Stimulated activated CD4-positive, alpha-beta T cell treated with anti-CD3 and anti-CD28 coated beads, Interleukin-1b, Interleukin-23, amount 100 ng/mL, for 24 hours (primary cell): Measurements from ENCODE around the gene MRM2.

Experiments used
- DNase-seq, 4 experiments: peaks; one replicate each; pipeline ENCODE4 v3.0.0-alpha.2; 2020; ENCODE audit warnings: low read depth in 4 of 4, low spot score in 1 of 4

The MRM2 gene

GRCh38 chr7:2248984-2249694, 7.1 kb upstream of the MRM2 start:
- DNase-seq: no peak

DNA sequence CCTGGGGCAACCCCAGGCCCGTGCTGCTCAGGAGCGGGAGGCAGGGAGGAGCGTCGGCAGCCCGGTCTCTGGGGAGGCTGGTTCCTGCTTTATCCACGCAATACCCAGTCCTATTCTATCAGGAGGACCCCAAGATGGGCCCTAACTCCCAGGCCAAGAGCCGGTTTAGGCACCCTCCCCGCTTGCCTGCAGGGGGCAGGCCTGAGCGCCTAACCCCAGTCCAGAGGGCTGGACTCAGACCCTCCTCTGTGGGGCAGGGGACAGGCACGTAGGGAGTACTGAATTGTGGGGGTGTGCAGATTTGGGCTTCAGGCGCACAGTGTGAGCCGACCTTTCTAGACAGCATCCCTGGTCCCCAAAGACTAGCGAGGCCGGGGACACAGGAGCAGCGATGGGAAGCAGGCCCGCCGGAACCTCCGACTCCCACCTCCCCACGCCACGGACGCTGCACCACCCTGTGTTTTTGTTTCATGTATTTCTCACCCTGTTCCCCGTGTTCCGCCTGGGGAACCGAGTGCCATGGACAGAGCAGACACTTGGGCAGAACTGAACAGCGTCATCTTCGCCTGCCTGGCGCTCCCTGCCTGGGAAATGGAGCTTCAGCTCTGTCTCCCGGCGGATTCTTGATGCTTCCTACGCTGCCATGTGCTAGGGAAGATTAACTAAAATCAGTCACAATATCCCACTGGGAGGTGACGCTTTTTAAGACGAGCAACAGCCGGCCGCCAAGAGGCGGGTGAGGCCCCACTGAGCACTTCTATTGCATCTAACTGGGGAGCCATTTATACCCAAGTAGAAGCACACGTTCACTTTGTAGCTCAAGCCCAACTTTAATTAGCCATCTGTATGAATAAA, 5.4 kb upstream of the MRM2 start:
- DNase-seq: no peak

DNA sequence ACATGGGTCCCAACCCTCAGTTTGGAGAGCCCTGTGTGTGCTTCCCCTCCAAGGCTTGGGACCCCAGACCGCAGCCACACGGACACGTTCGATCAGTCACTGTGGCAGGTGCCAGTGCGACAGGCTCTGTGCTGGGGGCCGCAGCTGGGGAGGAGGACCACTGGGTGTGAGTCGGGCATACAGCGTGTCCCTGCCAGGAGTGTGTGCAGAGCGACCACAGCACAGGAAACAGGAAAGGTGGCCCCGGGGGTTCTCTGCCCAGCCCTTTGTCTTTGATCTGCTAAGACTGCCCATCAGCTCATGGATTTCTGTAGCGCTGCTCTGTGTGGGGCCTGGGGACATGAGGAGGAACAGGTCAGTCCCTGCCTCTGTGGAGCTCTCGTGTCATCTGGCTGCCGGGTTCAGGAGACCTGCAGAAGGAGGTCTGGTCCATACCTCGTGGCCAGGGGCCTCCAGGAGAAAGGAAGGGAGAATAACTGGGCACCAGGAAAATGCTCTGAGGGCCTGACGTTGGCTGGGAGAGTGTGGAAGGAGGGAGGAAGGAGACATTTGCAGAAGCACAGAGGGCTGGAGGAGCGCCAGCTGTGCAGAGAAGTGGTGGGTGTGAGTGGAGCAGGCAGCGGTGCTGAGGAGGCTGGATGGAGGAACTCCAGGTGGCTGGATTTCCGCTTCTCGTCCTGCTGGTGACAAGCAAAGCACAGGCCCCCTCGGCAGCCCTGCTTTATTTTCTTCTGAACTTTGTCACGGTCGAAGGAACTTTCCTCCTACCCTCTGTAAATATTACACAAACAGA, 4.1 kb upstream of the MRM2 start:
- no peak for DNase-seq

- no peak for DNase-seq
These were observed 2.5 kb upstream of the MRM2 start for GRCh38 chr7:2244404-2244995.

DNA sequence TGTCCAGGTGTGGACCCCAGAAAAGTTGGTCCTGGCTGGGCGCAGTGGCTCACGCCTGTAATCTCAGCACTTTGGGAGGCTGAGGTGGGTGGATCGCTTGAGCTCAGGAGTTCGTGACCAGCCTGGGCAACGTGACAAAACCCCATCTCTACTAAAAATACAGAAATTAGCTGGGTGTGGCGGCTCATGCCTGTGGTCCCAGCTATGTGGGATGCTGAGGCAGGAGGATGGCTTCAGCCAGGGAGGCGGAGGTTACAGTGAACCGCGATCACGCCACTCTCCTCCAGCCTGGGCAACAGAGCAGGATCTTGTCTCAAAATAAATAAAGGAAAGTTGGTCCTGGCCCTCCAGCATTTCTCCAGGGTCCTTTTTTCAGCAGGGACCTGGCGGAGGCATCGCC, 1.5 kb upstream of the MRM2 start:
- no peak for DNase-seq

DNA sequence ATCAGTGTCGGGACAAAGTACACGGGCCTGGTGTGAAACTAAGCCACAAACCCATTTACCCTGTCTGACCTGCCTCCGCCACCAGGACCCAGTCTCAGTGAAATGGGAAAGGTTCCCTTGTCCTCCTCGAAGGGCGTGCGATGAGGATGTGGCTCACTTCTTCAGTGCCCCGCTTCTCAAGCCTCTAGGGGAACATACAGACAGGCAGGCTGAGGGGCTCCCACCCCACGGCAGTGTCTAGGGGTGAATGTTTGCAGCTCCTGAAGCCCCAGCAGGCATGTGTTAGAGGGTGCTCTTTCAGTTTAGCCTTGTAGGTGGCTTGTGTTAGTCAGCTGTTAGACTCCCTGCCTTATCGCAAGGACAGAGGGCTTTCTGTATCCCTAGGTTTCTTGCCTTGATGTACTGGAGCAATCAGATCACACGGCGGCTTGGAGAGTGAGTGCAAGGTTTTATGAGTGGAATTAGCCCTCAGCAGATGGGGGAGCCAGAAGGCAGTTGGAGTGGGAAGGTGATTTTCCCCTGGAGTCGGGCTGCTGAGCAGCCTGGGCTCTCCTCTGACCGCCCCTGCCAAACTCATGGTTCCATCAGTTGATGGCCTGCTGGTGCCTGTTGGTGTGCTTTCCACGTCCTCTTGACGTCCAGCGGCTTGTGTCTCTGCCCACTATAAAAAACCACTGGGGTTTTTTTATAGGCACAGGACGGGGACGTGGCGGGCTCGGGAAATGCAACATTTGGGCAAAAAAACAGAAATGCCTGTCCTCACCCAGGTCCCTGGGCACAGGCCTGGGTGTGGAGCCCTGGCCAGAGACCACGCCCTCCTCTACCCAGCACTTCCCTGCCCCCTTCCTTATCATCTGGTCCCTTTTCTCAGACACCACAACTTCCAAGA, 780 bp upstream of the MRM2 start:
- DNase-seq: no peak

GRCh38 chr7:2239242-2239641, 2.8 kb downstream of the MRM2 start:
- no peak for DNase-seq

DNA sequence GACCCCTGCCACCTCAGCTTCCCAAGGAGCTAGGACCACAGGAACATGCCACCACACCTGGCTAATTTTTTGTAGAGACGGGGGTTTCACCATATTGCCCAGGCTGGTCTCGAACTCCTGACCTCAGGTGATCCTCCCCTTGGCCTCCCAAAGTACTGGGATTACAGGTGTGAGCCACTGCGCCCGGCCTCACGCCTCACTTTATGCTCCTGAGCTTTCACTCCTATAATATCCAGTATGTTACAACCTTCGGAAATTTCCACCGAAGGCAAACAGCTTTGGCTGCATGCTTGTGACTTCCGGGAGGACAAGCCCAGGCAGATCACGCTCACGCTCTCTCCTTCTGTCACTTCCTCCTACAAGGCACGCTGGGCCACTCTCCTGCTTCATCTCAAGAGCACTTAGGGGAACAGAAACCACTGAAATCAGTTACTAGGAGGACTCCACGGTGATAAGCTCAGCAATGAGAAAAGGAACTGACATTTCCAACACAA, 4.8 kb downstream of the MRM2 start:
- no peak for DNase-seq

- no peak for DNase-seq
These were observed 8.1 kb downstream of the MRM2 start for GRCh38 chr7:2233926-2234325.

DNA sequence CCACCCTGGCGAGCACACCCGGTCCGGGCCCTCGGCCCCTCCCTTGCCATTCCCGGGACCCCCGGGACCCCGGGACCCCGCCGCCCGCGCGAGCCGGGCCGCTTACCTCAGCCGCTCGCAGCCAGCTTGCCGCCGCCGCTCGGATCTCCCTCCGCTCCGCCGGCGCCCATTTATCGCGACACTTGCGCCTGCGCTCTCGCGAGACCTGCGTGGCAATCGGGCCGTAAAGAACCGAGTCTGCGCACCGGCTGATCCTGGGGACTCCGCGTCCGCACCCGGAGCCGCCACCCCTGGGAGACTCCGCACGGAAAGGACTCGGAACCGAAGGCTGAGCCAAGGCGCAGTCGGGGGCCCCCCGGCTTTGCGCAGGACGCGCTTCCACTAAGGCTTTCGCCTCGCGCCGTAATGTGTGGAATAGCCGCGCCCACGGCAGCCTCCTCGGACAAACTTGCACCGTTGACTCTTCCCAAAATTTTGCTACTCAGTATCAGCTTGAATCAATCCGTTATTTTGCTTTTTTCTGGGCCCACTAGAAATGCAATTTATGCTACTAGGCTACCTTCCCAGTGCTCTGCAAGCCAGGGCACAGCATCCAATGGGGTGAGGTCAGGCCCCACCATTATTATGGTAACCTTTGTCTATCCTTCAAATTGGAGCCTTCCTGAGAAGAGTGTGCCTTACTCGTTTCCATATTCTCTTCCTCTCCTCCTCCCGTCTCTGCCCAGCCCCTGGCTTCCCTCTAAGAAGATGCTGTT, 9.1 kb downstream of the MRM2 start, which contains the start of gene MAD1L1:
Gene MAD1L1, minus strand, starts transcription at position 180 of the 755 bp plus-strand sequence. CDS start 2,812 bp downstream, outside the sequence.
- peak; percentile 61 to 82 (median 80) for DNase-seq

DNA sequence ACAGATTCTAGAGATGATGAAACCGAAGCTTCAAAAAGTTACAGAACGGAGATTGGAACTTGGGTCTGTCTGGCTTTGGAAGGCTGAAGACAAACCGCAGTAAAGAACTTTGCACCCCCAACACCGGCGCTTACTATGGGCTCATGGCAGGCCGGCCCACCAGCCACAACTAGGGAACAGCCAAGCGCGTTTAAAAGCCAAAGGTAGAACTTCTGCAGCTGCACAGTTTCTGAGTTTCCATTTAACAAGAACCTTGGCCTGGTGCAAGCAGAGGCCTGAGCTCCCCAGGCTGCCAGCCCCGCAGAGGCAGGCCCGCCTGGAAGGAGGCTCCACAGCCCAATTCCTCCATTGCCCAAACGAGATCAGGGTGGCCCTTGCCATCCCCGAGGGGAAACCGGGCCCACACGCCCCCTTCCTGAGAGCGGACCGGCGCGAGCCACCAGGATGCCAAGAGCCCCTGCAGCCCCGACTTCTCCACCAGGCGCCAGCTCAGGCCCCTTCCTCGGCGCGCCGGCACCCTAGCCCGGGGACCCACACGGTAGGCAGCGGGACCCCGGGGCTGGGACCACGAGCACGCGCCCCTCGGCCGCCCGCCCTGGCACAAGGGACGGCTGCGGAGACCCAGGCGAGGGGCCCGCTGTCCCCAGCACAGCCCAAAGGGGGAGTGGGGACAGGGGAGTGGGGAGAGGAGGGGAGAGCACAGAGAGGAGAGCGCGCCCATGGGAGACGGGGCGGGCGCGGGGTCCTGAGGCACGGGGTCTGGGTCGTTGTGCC, 9.8 kb downstream of the MRM2 start:
- DNase-seq: no peak

- no peak for DNase-seq
These were observed 11.1 kb downstream of the MRM2 start for GRCh38 chr7:2230882-2231281.

- no peak for DNase-seq
These were observed 11.8 kb downstream of the MRM2 start for GRCh38 chr7:2230226-2230625.

- DNase-seq: no peak
These were observed 12.5 kb downstream of the MRM2 start for GRCh38 chr7:2229467-2229866.

- no peak for DNase-seq
These were observed 13.1 kb downstream of the MRM2 start for GRCh38 chr7:2228921-2229320.

DNA sequence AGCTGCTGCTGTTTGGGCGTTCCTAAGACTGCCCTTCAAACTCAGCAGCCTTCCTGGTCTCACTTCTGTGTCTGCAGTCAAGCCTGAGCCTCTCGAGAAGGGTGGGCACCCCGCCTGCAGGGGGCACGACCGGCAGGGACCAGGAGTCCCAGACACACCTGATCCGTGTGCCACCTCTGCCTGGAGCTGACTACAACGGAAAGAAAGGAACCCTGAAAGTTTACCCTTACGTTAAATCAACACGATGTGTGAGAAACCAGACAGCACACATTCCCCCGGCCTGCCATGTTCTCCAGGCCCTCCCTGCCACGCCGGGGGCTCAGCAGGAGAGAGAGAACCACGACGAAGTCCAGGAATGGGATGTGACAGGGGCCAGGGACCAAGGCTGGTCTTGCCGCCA, 14.3 kb downstream of the MRM2 start:
- no peak for DNase-seq

GRCh38 chr7:2225830-2226229, 16.2 kb downstream of the MRM2 start:
- no peak for DNase-seq

- no peak for DNase-seq
These were observed 16.7 kb downstream of the MRM2 start for GRCh38 chr7:2225336-2225735.

- no peak for DNase-seq
These were observed 17.1 kb downstream of the MRM2 start for GRCh38 chr7:2224934-2225333.
